Activated T-cell treated with anti-CD3 and anti-CD28 coated beads for 1 hour (primary cell): ENCODE measurements around the gene ZDHHC7.

Experiments
- DNase-seq: peaks from one replicate; pipeline ENCODE4 v3.0.0-alpha.2; 2020; ENCODE audit warnings: low read depth

ZDHHC7 gene

GRCh38 chr16:84993926-84994325, 17.4 kb downstream of the ZDHHC7 start:
- no peak for DNase-seq

GRCh38 chr16:84992717-84993075, 18.6 kb downstream of the ZDHHC7 start:
- DNase-seq = no peak

GRCh38 chr16:84990782-84991181, 20.6 kb downstream of the ZDHHC7 start:
- no peak for DNase-seq

- no peak for DNase-seq
Observed at GRCh38 chr16:84989749-84990620, 21.4 kb downstream of the ZDHHC7 start.

GRCh38 chr16:84988328-84989080, 22.8 kb downstream of the ZDHHC7 start:
- DNase-seq = no peak

GRCh38 chr16:84986879-84987278, 24.5 kb downstream of the ZDHHC7 start:
- no peak for DNase-seq

GRCh38 chr16:84986102-84986501, 25.2 kb downstream of the ZDHHC7 start:
- DNase-seq = no peak

- no peak for DNase-seq
Observed at GRCh38 chr16:84985079-84986065, 26.0 kb downstream of the ZDHHC7 start.

- DNase-seq = no peak
Observed at GRCh38 chr16:84982434-84982833, 28.9 kb downstream of the ZDHHC7 start.

GRCh38 chr16:84979516-84979915, 31.8 kb downstream of the ZDHHC7 start:
- no peak for DNase-seq

- no peak for DNase-seq
Observed at GRCh38 chr16:84976644-84977400, 34.5 kb downstream of the ZDHHC7 start.

- DNase-seq = no peak
Observed at GRCh38 chr16:84975522-84975921, 35.8 kb downstream of the ZDHHC7 start.

- no peak for DNase-seq
Observed at GRCh38 chr16:84975066-84975465, 36.3 kb downstream of the ZDHHC7 start.

GRCh38 chr16:84973776-84974523, 37.4 kb downstream of the ZDHHC7 start:
- DNase-seq = no peak

- no peak for DNase-seq
Observed at GRCh38 chr16:84973236-84973635, 38.1 kb downstream of the ZDHHC7 start.

GRCh38 chr16:84970447-84971127, 40.7 kb downstream of the ZDHHC7 start:
- peak; percentile 79 for DNase-seq

GRCh38 chr16:84967828-84968227, 43.5 kb downstream of the ZDHHC7 start:
- no peak for DNase-seq

GRCh38 chr16:84965428-84966415, 45.6 kb downstream of the ZDHHC7 start:
- DNase-seq = no peak
